Measurements from ENCODE around the gene CRIM1. TPM values are rescaled to one million over a fixed set of nuclear protein-coding genes. Genes with fewer than 3 reads are reported as not detected.

Gene CRIM1
- total RNA-seq, 1 experiment from 2014 or later, result 27.6 TPM

DNA sequence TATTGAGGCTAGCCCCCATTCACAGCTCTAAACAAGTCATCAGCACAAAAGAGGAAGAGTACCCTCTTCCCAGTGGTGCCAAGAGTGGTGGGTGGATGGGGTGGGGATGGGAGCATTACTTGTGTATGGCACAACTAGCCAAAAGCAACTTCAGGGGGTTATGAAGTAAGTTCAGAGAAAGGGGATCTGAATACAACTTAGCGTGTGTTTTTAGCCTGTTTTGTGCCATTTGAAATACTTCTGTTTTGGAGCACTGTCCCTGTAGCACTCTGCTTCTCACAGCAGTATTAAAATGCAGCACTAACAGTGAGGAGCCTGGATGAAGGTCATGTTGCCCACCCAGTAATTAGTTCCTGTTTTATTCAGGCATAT is 113.5 kb downstream of the CRIM1 start:
- no peaks in the 10 kb centered on the region for H3K27me3 Mint-ChIP-seq (ENCODE audit: low read depth)
- H2BK5ac ChIP-seq (ENCODE audit: insufficient read length, low read length), result no peak overlapping the region
- no peaks in the 10 kb centered on the region for H3K23me2 ChIP-seq (ENCODE audit: insufficient read length, low read depth, low read length, poor library complexity, severe bottlenecking)
- H3K56ac ChIP-seq (ENCODE audit: insufficient read length, low read depth, low read length), result no peak overlapping the region
- no peak overlapping the region for H3K18ac ChIP-seq (ENCODE audit: insufficient read length, low read depth, low read length)
- no peak overlapping the region for H3K4me2 ChIP-seq (ENCODE audit: insufficient read depth, insufficient read length, low read length)
- H3K4ac ChIP-seq (ENCODE audit: low read depth, low read length), result no peak overlapping the region
- no peak overlapping the region for H3K23ac ChIP-seq (ENCODE audit: insufficient read length, low read depth, low read length)
- H3K27ac Mint-ChIP-seq, result no peak overlapping the region
- H4K91ac ChIP-seq (ENCODE audit: insufficient read length, low read depth, low read length), result no peak overlapping the region
- H3K4me1 ChIP-seq (ENCODE audit: insufficient read depth, low read length), result peaks cover 4% of the 10 kb centered on the region; the same call in 1 of the 2 replicates
- peaks cover 28 to 52% (median 51%) of the 10 kb centered on the region in 3 experiments for H3K36me3 Mint-ChIP-seq (ENCODE audit: insufficient read depth in 1 of 3, low read depth in 3 of 3)
- no peak overlapping the region for H2AFZ ChIP-seq (ENCODE audit: low read length)
- H3K79me1 ChIP-seq (ENCODE audit: insufficient read depth, low read depth, low read length, poor library complexity, severe bottlenecking), result peaks cover 3% of the 10 kb centered on the region
- no peak overlapping the region for H4K8ac ChIP-seq (replicated peaks; ENCODE audit: insufficient read length, low read depth, low read length)
- peak overlapping the region; percentile 59 for H3K27ac ChIP-seq (ENCODE audit: insufficient read length, low read depth, low read length)
- H2AK5ac ChIP-seq (ENCODE audit: insufficient read length, low read length), result no peak overlapping the region
- H2BK20ac ChIP-seq (ENCODE audit: low read depth, low read length, poor library complexity, severe bottlenecking), result no peak overlapping the region
- peaks cover 4 to 8% of the 10 kb centered on the region in 2 experiments; a peak in 3 of 5 replicates for H3K9me3 Mint-ChIP-seq
- H3K4me3 Mint-ChIP-seq, result no peak overlapping the region
- no peak overlapping the region for H4K5ac ChIP-seq (ENCODE audit: insufficient read length, low read depth, low read length)
- no peak overlapping the region for H3T11ph ChIP-seq (ENCODE audit: low read length)
- no peak overlapping the region for H2BK12ac ChIP-seq (ENCODE audit: insufficient read length, low read depth, low read length)
- peaks cover 17 to 18% of the 10 kb centered on the region in 2 experiments for H3K4me1 Mint-ChIP-seq
- TF ChIP-seq, protein P1, sequence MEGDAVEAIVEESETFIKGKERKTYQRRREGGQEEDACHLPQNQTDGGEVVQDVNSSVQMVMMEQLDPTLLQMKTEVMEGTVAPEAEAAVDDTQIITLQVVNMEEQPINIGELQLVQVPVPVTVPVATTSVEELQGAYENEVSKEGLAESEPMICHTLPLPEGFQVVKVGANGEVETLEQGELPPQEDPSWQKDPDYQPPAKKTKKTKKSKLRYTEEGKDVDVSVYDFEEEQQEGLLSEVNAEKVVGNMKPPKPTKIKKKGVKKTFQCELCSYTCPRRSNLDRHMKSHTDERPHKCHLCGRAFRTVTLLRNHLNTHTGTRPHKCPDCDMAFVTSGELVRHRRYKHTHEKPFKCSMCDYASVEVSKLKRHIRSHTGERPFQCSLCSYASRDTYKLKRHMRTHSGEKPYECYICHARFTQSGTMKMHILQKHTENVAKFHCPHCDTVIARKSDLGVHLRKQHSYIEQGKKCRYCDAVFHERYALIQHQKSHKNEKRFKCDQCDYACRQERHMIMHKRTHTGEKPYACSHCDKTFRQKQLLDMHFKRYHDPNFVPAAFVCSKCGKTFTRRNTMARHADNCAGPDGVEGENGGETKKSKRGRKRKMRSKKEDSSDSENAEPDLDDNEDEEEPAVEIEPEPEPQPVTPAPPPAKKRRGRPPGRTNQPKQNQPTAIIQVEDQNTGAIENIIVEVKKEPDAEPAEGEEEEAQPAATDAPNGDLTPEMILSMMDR (conservative IDR thresholded peaks at IDR 0.05), result no peak
- H2BK15ac ChIP-seq (ENCODE audit: low read depth, low read length), result no peak overlapping the region
- H3K27me3 ChIP-seq (ENCODE audit: insufficient read depth, low read length), result no peaks in the 10 kb centered on the region
- DNase-seq, result no peak
- peaks cover 7% of the 10 kb centered on the region for H3K9me3 ChIP-seq (ENCODE audit: control insufficient read depth, low read depth, low read length)
- no peak overlapping the region for H3K9ac ChIP-seq (ENCODE audit: extremely low read depth, insufficient read length, low read length)
- no peak overlapping the region for H2BK120ac ChIP-seq (ENCODE audit: low read depth, low read length, poor library complexity, severe bottlenecking)
- no peaks in the 10 kb centered on the region for H4K20me1 ChIP-seq (ENCODE audit: control insufficient read depth, insufficient read depth, insufficient read length)
- H3K79me2 ChIP-seq (ENCODE audit: insufficient read depth, low read length), result no peaks in the 10 kb centered on the region; the same call in 1 of the 2 replicates
- WGBS (ENCODE audit: extremely low coverage, insufficient read length, low lambda C conversion rate), result no CpG with 5 or more reads among the region's 1 CpG
- H3K14ac ChIP-seq (ENCODE audit: insufficient read depth, low read length), result no peak overlapping the region
